ENCODE measurements around the gene RCOR1.
A peak's percentile ranks its signal among the peaks of the same experiment; 100 is the strongest.

The RCOR1 gene

GRCh38 chr14:102581193-102581592 lies 11.3 kb upstream of the RCOR1 start:
- H3K9me3 ChIP-seq (ENCODE audit: control insufficient read depth, low read length), result no peaks in the 10 kb centered on the region
- H3K36me3 ChIP-seq (ENCODE audit: control insufficient read depth, insufficient read depth, low read length), result no peaks in the 10 kb centered on the region
- H3K27me3 ChIP-seq (replicated peaks; ENCODE audit: control insufficient read depth, insufficient read depth, low read length, poor library complexity, severe bottlenecking), result no peaks in the 10 kb centered on the region
- H3K4me1 ChIP-seq (ENCODE audit: control insufficient read depth, insufficient read depth, low read length, poor library complexity, severe bottlenecking), result no peaks in the 10 kb centered on the region
- H3K27ac ChIP-seq (ENCODE audit: insufficient read depth, low read length, poor library complexity, severe bottlenecking), result no peak overlapping the region
- DNase-seq, result no peak
- H3K4me3 ChIP-seq (ENCODE audit: insufficient read depth, low read depth, low read length, poor library complexity, severe bottlenecking), result no peak overlapping the region

GRCh38 chr14:102583726-102584125 lies 8.7 kb upstream of the RCOR1 start:
- Histone ChIP-seq H3K27ac (ENCODE audit: insufficient read depth, low read length, poor library complexity, severe bottlenecking) (no peak overlapping the region), H3K4me3 (ENCODE audit: insufficient read depth, low read depth, low read length, poor library complexity, severe bottlenecking) (no peak overlapping the region), H3K36me3 (ENCODE audit: control insufficient read depth, insufficient read depth, low read length) (no peaks in the 10 kb centered on the region)

GRCh38 chr14:102584871-102585869 lies 7.3 kb upstream of the RCOR1 start:
- no peak for DNase-seq
- Histone ChIP-seq H3K27ac (ENCODE audit: insufficient read depth, low read length, poor library complexity, severe bottlenecking) (no peak overlapping the region), H3K4me1 (ENCODE audit: control insufficient read depth, insufficient read depth, low read length, poor library complexity, severe bottlenecking) (no peaks in the 10 kb centered on the region), H3K36me3 (ENCODE audit: control insufficient read depth, insufficient read depth, low read length) (no peaks in the 10 kb centered on the region), H3K9me3 (ENCODE audit: control insufficient read depth, low read length) (no peaks in the 10 kb centered on the region), H3K27me3 (replicated peaks; ENCODE audit: control insufficient read depth, insufficient read depth, low read length, poor library complexity, severe bottlenecking) (no peaks in the 10 kb centered on the region), H3K4me3 (ENCODE audit: insufficient read depth, low read depth, low read length, poor library complexity, severe bottlenecking) (no peak overlapping the region)

More at GRCh38 chr14:102583726-102584125, 8.7 kb upstream of the RCOR1 start:
- Histone ChIP-seq H3K9me3 (ENCODE audit: control insufficient read depth, low read length) (no peaks in the 10 kb centered on the region), H3K27me3 (replicated peaks; ENCODE audit: control insufficient read depth, insufficient read depth, low read length, poor library complexity, severe bottlenecking) (no peaks in the 10 kb centered on the region), H3K4me1 (ENCODE audit: control insufficient read depth, insufficient read depth, low read length, poor library complexity, severe bottlenecking) (no peaks in the 10 kb centered on the region)
- no peak for DNase-seq

- no peak for DNase-seq
- H3K4me1 ChIP-seq (ENCODE audit: control insufficient read depth, insufficient read depth, low read length, poor library complexity, severe bottlenecking), result peaks cover 3% of the 10 kb centered on the region
- H3K9me3 ChIP-seq (ENCODE audit: control insufficient read depth, low read length), result no peaks in the 10 kb centered on the region
- no peaks in the 10 kb centered on the region for H3K27me3 ChIP-seq (replicated peaks; ENCODE audit: control insufficient read depth, insufficient read depth, low read length, poor library complexity, severe bottlenecking)
- H3K36me3 ChIP-seq (ENCODE audit: control insufficient read depth, insufficient read depth, low read length), result no peaks in the 10 kb centered on the region
- no peak overlapping the region for H3K4me3 ChIP-seq (ENCODE audit: insufficient read depth, low read depth, low read length, poor library complexity, severe bottlenecking)
- no peak overlapping the region for H3K27ac ChIP-seq (ENCODE audit: insufficient read depth, low read length, poor library complexity, severe bottlenecking)
Measured at GRCh38 chr14:102586420-102587104, 5.9 kb upstream of the RCOR1 start.

- DNase-seq, result no peak
- Histone ChIP-seq H3K36me3 (ENCODE audit: control insufficient read depth, insufficient read depth, low read length) (no peaks in the 10 kb centered on the region), H3K9me3 (ENCODE audit: control insufficient read depth, low read length) (no peaks in the 10 kb centered on the region), H3K27me3 (replicated peaks; ENCODE audit: control insufficient read depth, insufficient read depth, low read length, poor library complexity, severe bottlenecking) (no peaks in the 10 kb centered on the region), H3K4me3 (ENCODE audit: insufficient read depth, low read depth, low read length, poor library complexity, severe bottlenecking) (no peak overlapping the region), H3K27ac (ENCODE audit: insufficient read depth, low read length, poor library complexity, severe bottlenecking) (no peak overlapping the region), H3K4me1 (ENCODE audit: control insufficient read depth, insufficient read depth, low read length, poor library complexity, severe bottlenecking) (peaks cover 8% of the 10 kb centered on the region)
Measured at GRCh38 chr14:102588821-102589220, 3.6 kb upstream of the RCOR1 start.

GRCh38 chr14:102589761-102590290 lies 2.6 kb upstream of the RCOR1 start:
- Histone ChIP-seq H3K27me3 (replicated peaks; ENCODE audit: control insufficient read depth, insufficient read depth, low read length, poor library complexity, severe bottlenecking) (no peaks in the 10 kb centered on the region), H3K36me3 (ENCODE audit: control insufficient read depth, insufficient read depth, low read length) (no peaks in the 10 kb centered on the region), H3K9me3 (ENCODE audit: control insufficient read depth, low read length) (no peaks in the 10 kb centered on the region), H3K27ac (ENCODE audit: insufficient read depth, low read length, poor library complexity, severe bottlenecking) (no peak overlapping the region), H3K4me1 (ENCODE audit: control insufficient read depth, insufficient read depth, low read length, poor library complexity, severe bottlenecking) (peaks cover 14% of the 10 kb centered on the region), H3K4me3 (ENCODE audit: insufficient read depth, low read depth, low read length, poor library complexity, severe bottlenecking) (no peak overlapping the region)
- DNase-seq, result no peak

- Histone ChIP-seq H3K4me1 (ENCODE audit: control insufficient read depth, insufficient read depth, low read length, poor library complexity, severe bottlenecking) (peaks cover 14% of the 10 kb centered on the region), H3K9me3 (ENCODE audit: control insufficient read depth, low read length) (no peaks in the 10 kb centered on the region), H3K4me3 (ENCODE audit: insufficient read depth, low read depth, low read length, poor library complexity, severe bottlenecking) (no peak overlapping the region), H3K36me3 (ENCODE audit: control insufficient read depth, insufficient read depth, low read length) (no peaks in the 10 kb centered on the region), H3K27me3 (replicated peaks; ENCODE audit: control insufficient read depth, insufficient read depth, low read length, poor library complexity, severe bottlenecking) (no peaks in the 10 kb centered on the region), H3K27ac (ENCODE audit: insufficient read depth, low read length, poor library complexity, severe bottlenecking) (no peak overlapping the region)
- DNase-seq, result no peak
Measured at GRCh38 chr14:102590667-102591099, 1.8 kb upstream of the RCOR1 start.

- peak; percentile 8 to 30 (median 9) for DNase-seq
- peak overlapping the region; percentile 92 for H3K4me3 ChIP-seq (ENCODE audit: insufficient read depth, low read depth, low read length, poor library complexity, severe bottlenecking)
Measured at GRCh38 chr14:102591372-102591943, 991 bp upstream of the RCOR1 start.

GRCh38 chr14:102592763-102593060 lies 263 bp downstream of the RCOR1 start:
- H3K4me3 ChIP-seq (ENCODE audit: insufficient read depth, low read depth, low read length, poor library complexity, severe bottlenecking), result peak overlapping the region; percentile 80
- H3K27ac ChIP-seq (ENCODE audit: insufficient read depth, low read length, poor library complexity, severe bottlenecking), result peak overlapping the region; percentile 73
- no peaks in the 10 kb centered on the region for H3K36me3 ChIP-seq (ENCODE audit: control insufficient read depth, insufficient read depth, low read length)
- H3K27me3 ChIP-seq (replicated peaks; ENCODE audit: control insufficient read depth, insufficient read depth, low read length, poor library complexity, severe bottlenecking), result no peaks in the 10 kb centered on the region
- H3K4me1 ChIP-seq (ENCODE audit: control insufficient read depth, insufficient read depth, low read length, poor library complexity, severe bottlenecking), result peaks cover 14% of the 10 kb centered on the region
- peak in 1 of 3 donors; percentile 1 for DNase-seq
- no peaks in the 10 kb centered on the region for H3K9me3 ChIP-seq (ENCODE audit: control insufficient read depth, low read length)

More at GRCh38 chr14:102591372-102591943, 991 bp upstream of the RCOR1 start:
- Histone ChIP-seq H3K9me3 (ENCODE audit: control insufficient read depth, low read length) (no peaks in the 10 kb centered on the region), H3K36me3 (ENCODE audit: control insufficient read depth, insufficient read depth, low read length) (no peaks in the 10 kb centered on the region), H3K27ac (ENCODE audit: insufficient read depth, low read length, poor library complexity, severe bottlenecking) (peak overlapping the region; percentile 82), H3K4me1 (ENCODE audit: control insufficient read depth, insufficient read depth, low read length, poor library complexity, severe bottlenecking) (peaks cover 14% of the 10 kb centered on the region), H3K27me3 (replicated peaks; ENCODE audit: control insufficient read depth, insufficient read depth, low read length, poor library complexity, severe bottlenecking) (no peaks in the 10 kb centered on the region)

Data from effector memory CD4-positive, alpha-beta T cell (primary cell).